ENCODE results near the gene CHST13.

Gene CHST13

GRCh38 chr3:126485956-126486355 is 38.0 kb upstream of the CHST13 start:
- H3K79me1 ChIP-seq (replicated peaks; ENCODE audit: low read length, poor library complexity, severe bottlenecking) = no peaks in the 10 kb centered on the region
- H2AFZ ChIP-seq (ENCODE audit: low read depth, low read length) = no peak overlapping the region
- H3K14ac ChIP-seq (ENCODE audit: low read length in 2 of 2) = no peak overlapping the region
- H4K91ac ChIP-seq (ENCODE audit: low read length) = no peak overlapping the region
- H2BK15ac ChIP-seq (ENCODE audit: low read depth, poor library complexity, severe bottlenecking) = no peak overlapping the region
- H3K4ac ChIP-seq (ENCODE audit: low read depth in 1 of 2, low read length in 2 of 2) = no peak overlapping the region
- peaks cover 5% of the 10 kb centered on the region for H3K4me1 ChIP-seq (ENCODE audit: control insufficient read depth, insufficient read depth, low read depth, low read length)
- H3K18ac ChIP-seq (ENCODE audit: low read depth in 1 of 2, low read length in 2 of 2) = no peak overlapping the region
- no peak overlapping the region for H3K4me3 ChIP-seq (ENCODE audit: insufficient read depth in 1 of 2, low read depth in 1 of 2, low read length in 2 of 2)
- no peak overlapping the region for H2BK12ac ChIP-seq (ENCODE audit: low read length in 2 of 2)
- H2BK5ac ChIP-seq (ENCODE audit: low read depth, low read length, poor library complexity, severe bottlenecking) = no peak overlapping the region
- DNase-seq = no peak
- H4K8ac ChIP-seq (ENCODE audit: low read length) = no peak overlapping the region
- no peaks in the 10 kb centered on the region for H3K36me3 ChIP-seq (ENCODE audit: control insufficient read depth in 1 of 2, insufficient read depth in 2 of 2, low read depth in 1 of 2, low read length in 2 of 2)
- H3K9ac ChIP-seq (ENCODE audit: low read length) = no peak overlapping the region
- no peak overlapping the region for H3K23ac ChIP-seq (ENCODE audit: low read length in 2 of 2)
- peaks cover 19 to 53% of the 10 kb centered on the region in 2 experiments for H3K27me3 ChIP-seq (ENCODE audit: control insufficient read depth in 1 of 2, insufficient read depth in 1 of 2, low read length in 2 of 2)
- no peak overlapping the region for H2BK120ac ChIP-seq (ENCODE audit: low read depth, low read length)
- no peak overlapping the region for H3K4me2 ChIP-seq (ENCODE audit: low read length, poor library complexity, severe bottlenecking)
- no peaks in the 10 kb centered on the region for H3K9me3 ChIP-seq (ENCODE audit: control insufficient read depth, low read length)
- 95% methylated on average over 9 of the region's 9 CpGs for WGBS
- no peak overlapping the region for H3K27ac ChIP-seq (ENCODE audit: low read length, poor library complexity, severe bottlenecking)
- H2AK5ac ChIP-seq (ENCODE audit: low read length, severe bottlenecking) = no peak overlapping the region

GRCh38 chr3:126486360-126486847 is 37.6 kb upstream of the CHST13 start:
- Histone ChIP-seq H3K9me3 (ENCODE audit: control insufficient read depth, low read length) (no peaks in the 10 kb centered on the region), H3K9ac (ENCODE audit: low read length) (no peak overlapping the region), H3K14ac (ENCODE audit: low read length in 2 of 2) (no peak overlapping the region), H3K79me1 (replicated peaks; ENCODE audit: low read length, poor library complexity, severe bottlenecking) (no peaks in the 10 kb centered on the region), H3K4me2 (ENCODE audit: low read length, poor library complexity, severe bottlenecking) (no peak overlapping the region), H3K4me1 (ENCODE audit: control insufficient read depth, insufficient read depth, low read depth, low read length) (peaks cover 5% of the 10 kb centered on the region), H2BK12ac (ENCODE audit: low read length in 2 of 2) (no peak overlapping the region), H2BK5ac (ENCODE audit: low read depth, low read length, poor library complexity, severe bottlenecking) (no peak overlapping the region), H2AFZ (ENCODE audit: low read depth, low read length) (no peak overlapping the region), H3K18ac (ENCODE audit: low read depth in 1 of 2, low read length in 2 of 2) (no peak overlapping the region), H3K23ac (ENCODE audit: low read length in 2 of 2) (no peak overlapping the region), H3K4ac (ENCODE audit: low read depth in 1 of 2, low read length in 2 of 2) (no peak overlapping the region), H3K4me3 (ENCODE audit: insufficient read depth in 1 of 2, low read depth in 1 of 2, low read length in 2 of 2) (no peak overlapping the region), H3K36me3 (ENCODE audit: control insufficient read depth in 1 of 2, insufficient read depth in 2 of 2, low read depth in 1 of 2, low read length in 2 of 2) (no peaks in the 10 kb centered on the region), H3K27me3 (ENCODE audit: control insufficient read depth in 1 of 2, insufficient read depth in 1 of 2, low read length in 2 of 2) (peaks cover 23 to 57% of the 10 kb centered on the region in 2 experiments), H2BK120ac (ENCODE audit: low read depth, low read length) (no peak overlapping the region), H3K27ac (ENCODE audit: low read length, poor library complexity, severe bottlenecking) (no peak overlapping the region), H2BK15ac (ENCODE audit: low read depth, poor library complexity, severe bottlenecking) (no peak overlapping the region), H2AK5ac (ENCODE audit: low read length, severe bottlenecking) (no peak overlapping the region), H4K91ac (ENCODE audit: low read length) (no peak overlapping the region), H4K8ac (ENCODE audit: low read length) (no peak overlapping the region)
- WGBS = 87% methylated on average over 13 of the region's 14 CpGs
- DNase-seq = no peak

- Histone ChIP-seq H2BK120ac (ENCODE audit: low read depth, low read length) (no peak overlapping the region), H3K9me3 (ENCODE audit: control insufficient read depth, low read length) (no peaks in the 10 kb centered on the region), H3K27me3 (ENCODE audit: control insufficient read depth in 1 of 2, insufficient read depth in 1 of 2, low read length in 2 of 2) (peaks cover 23 to 59% of the 10 kb centered on the region in 2 experiments), H2BK15ac (ENCODE audit: low read depth, poor library complexity, severe bottlenecking) (no peak overlapping the region), H3K4me2 (ENCODE audit: low read length, poor library complexity, severe bottlenecking) (no peak overlapping the region), H2AFZ (ENCODE audit: low read depth, low read length) (no peak overlapping the region), H3K23ac (ENCODE audit: low read length in 2 of 2) (no peak overlapping the region), H3K36me3 (ENCODE audit: control insufficient read depth in 1 of 2, insufficient read depth in 2 of 2, low read depth in 1 of 2, low read length in 2 of 2) (no peaks in the 10 kb centered on the region), H2BK12ac (ENCODE audit: low read length in 2 of 2) (no peak overlapping the region), H3K4me1 (ENCODE audit: control insufficient read depth, insufficient read depth, low read depth, low read length) (no peaks in the 10 kb centered on the region), H3K18ac (ENCODE audit: low read depth in 1 of 2, low read length in 2 of 2) (no peak overlapping the region), H3K27ac (ENCODE audit: low read length, poor library complexity, severe bottlenecking) (no peak overlapping the region), H3K9ac (ENCODE audit: low read length) (no peak overlapping the region), H4K91ac (ENCODE audit: low read length) (no peak overlapping the region), H2AK5ac (ENCODE audit: low read length, severe bottlenecking) (no peak overlapping the region), H3K79me1 (replicated peaks; ENCODE audit: low read length, poor library complexity, severe bottlenecking) (no peaks in the 10 kb centered on the region), H3K4me3 (ENCODE audit: insufficient read depth in 1 of 2, low read depth in 1 of 2, low read length in 2 of 2) (no peak overlapping the region), H3K14ac (ENCODE audit: low read length in 2 of 2) (no peak overlapping the region), H3K4ac (ENCODE audit: low read depth in 1 of 2, low read length in 2 of 2) (no peak overlapping the region), H2BK5ac (ENCODE audit: low read depth, low read length, poor library complexity, severe bottlenecking) (no peak overlapping the region), H4K8ac (ENCODE audit: low read length) (no peak overlapping the region)
- 73% methylated on average over 17 of the region's 17 CpGs for WGBS
- no peak for DNase-seq
These were observed 36.7 kb upstream of the CHST13 start for GRCh38 chr3:126487151-126487771.

GRCh38 chr3:126488185-126488584 is 35.8 kb upstream of the CHST13 start:
- Histone ChIP-seq H3K4me1 (ENCODE audit: control insufficient read depth, insufficient read depth, low read depth, low read length) (no peaks in the 10 kb centered on the region), H3K27me3 (ENCODE audit: control insufficient read depth in 1 of 2, insufficient read depth in 1 of 2, low read length in 2 of 2) (peaks cover 23 to 59% of the 10 kb centered on the region in 2 experiments), H2BK12ac (ENCODE audit: low read length in 2 of 2) (no peak overlapping the region), H3K23ac (ENCODE audit: low read length in 2 of 2) (no peak overlapping the region), H3K4me2 (ENCODE audit: low read length, poor library complexity, severe bottlenecking) (no peak overlapping the region), H2BK120ac (ENCODE audit: low read depth, low read length) (no peak overlapping the region), H4K8ac (ENCODE audit: low read length) (no peak overlapping the region), H3K9ac (ENCODE audit: low read length) (no peak overlapping the region), H3K27ac (ENCODE audit: low read length, poor library complexity, severe bottlenecking) (no peak overlapping the region), H3K18ac (ENCODE audit: low read depth in 1 of 2, low read length in 2 of 2) (no peak overlapping the region), H3K4me3 (ENCODE audit: insufficient read depth in 1 of 2, low read depth in 1 of 2, low read length in 2 of 2) (no peak overlapping the region), H2BK5ac (ENCODE audit: low read depth, low read length, poor library complexity, severe bottlenecking) (no peak overlapping the region), H3K9me3 (ENCODE audit: control insufficient read depth, low read length) (no peaks in the 10 kb centered on the region), H3K4ac (ENCODE audit: low read depth in 1 of 2, low read length in 2 of 2) (no peak overlapping the region), H4K91ac (ENCODE audit: low read length) (no peak overlapping the region), H2BK15ac (ENCODE audit: low read depth, poor library complexity, severe bottlenecking) (no peak overlapping the region), H3K79me1 (replicated peaks; ENCODE audit: low read length, poor library complexity, severe bottlenecking) (no peaks in the 10 kb centered on the region), H3K36me3 (ENCODE audit: control insufficient read depth in 1 of 2, insufficient read depth in 2 of 2, low read depth in 1 of 2, low read length in 2 of 2) (no peaks in the 10 kb centered on the region), H2AK5ac (ENCODE audit: low read length, severe bottlenecking) (no peak overlapping the region), H2AFZ (ENCODE audit: low read depth, low read length) (no peak overlapping the region), H3K14ac (ENCODE audit: low read length in 2 of 2) (no peak overlapping the region)
- 87% methylated on average over 14 of the region's 14 CpGs for WGBS
- DNase-seq = no peak

Data from mesenchymal stem cell (in vitro differentiated cells and primary cell).